ENCODE data around the gene RGS5.

The RGS5 gene

DNA sequence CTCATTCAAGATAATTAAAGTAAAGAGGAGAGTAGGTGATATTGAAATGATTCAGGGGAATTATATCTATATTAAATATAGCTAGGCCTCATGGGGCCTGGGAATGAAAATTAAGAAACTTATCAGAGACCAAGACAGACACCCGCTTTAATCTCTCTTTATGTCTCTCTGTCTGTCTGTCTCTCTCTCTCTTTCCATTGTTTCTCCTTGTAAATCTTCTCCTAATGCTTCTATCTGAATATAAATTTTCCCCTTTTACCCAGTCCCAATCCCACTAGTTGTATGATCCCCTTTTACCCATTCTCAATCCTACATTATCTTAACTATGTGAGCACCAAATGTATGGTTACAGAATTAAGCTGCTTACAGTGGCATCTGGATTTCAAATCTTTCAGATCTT lies 61.2 kb downstream of the RGS5 start:
- no peaks in the 10 kb centered on the region for H3K4me1 Mint-ChIP-seq
- ATAC-seq (no peak), DNase-seq (ENCODE audit: low spot score in 2 of 2) (no peak)
- no peak overlapping the region for H3K4me3 Mint-ChIP-seq
- no peaks in the 10 kb centered on the region for H3K9me3 Mint-ChIP-seq
- no peak overlapping the region for H3K27ac Mint-ChIP-seq
- no peaks in the 10 kb centered on the region for H3K36me3 Mint-ChIP-seq

DNA sequence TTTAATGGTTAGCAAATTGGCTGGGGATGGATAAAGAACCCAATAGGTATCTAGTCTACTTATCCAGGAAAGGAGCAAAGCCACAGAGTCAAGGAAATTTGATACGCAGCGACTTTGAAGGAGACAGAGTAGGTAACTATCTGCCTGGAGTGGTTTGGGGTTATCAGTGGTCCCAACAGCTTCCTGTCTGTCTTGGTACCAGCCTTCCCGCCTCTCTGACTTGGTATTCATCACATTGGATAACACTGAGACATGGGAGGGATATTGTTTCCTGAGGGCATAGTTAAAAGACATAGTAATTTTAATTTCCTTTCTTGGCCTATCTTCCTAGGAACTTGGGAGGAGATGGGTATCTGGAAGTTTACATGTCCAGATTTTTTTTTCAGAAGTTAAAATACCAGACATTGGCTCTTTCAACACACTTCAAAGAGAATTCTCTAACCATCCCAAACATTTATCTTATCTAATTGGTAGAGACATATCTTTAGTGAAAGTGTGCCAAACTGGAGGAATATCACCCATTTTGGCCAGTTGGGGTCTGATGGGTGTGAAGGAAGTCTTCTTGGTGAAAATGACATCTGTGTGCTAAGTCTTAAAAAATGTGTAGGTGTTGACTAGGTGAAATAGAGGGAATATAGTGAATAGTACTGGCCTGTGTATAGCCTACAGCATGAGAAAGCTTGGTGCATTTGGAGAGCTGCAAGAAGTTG lies 65.0 kb downstream of the RGS5 start:
- Mint-ChIP-seq H3K4me1 (no peaks in the 10 kb centered on the region), H3K27ac (no peak overlapping the region), H3K9me3 (no peaks in the 10 kb centered on the region), H3K36me3 (no peaks in the 10 kb centered on the region), H3K4me3 (no peak overlapping the region)
- no peak for ATAC-seq
- no peak for DNase-seq (ENCODE audit: low spot score in 2 of 2)

DNA sequence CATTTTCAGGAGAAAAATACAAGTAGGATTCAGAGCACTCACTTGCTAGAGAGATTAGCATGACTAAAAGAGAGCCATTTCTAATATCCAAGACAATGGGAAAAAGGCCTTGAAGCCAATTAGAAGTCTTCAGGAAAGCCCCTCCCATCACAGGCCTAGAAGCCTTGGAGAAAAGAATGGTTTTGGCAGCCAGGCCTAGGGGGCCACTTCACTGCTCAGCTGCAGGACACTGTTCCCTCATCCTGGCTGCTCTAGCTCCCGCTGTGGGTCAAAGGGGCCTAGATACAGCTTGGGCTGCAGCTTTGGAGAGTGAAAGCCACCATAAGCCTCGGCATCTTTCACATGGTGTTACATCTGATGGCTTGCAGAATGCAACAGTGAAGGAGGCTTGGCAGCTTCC lies 70.7 kb downstream of the RGS5 start:
- Mint-ChIP-seq H3K4me1 (no peaks in the 10 kb centered on the region), H3K27ac (no peak overlapping the region), H3K36me3 (no peaks in the 10 kb centered on the region), H3K9me3 (no peaks in the 10 kb centered on the region), H3K4me3 (no peak overlapping the region)
- no peak for ATAC-seq
- DNase-seq (ENCODE audit: low spot score in 2 of 2): no peak

DNA sequence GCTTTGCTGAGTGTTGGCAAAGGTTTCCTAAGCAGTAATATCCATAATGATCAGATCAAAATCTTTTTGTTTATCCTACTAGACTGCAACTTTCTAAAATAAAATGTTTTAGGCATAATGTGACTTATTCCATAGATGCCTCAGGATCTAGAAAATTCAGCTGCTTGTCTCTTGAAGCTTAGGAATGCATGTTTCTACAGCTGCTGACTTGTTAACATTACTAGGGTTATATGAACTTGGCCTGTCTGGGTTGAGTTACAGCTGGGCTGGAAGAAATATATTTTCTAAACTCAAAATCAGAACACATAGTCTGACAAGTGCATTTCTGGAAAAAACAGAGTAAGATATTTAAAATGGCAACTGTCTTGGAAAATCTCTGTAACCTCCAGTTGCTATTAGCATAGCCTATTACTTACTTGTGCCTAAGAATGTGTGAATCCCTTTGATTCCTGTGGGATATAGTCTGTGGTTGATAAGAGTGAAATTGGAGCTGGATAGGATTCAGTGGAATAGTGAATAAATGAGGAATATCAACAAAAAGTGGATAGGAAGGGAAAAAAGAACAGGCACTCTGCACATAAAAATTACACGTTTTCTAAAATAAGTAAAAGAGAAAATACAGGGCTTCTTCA lies 72.4 kb downstream of the RGS5 start:
- H3K27ac Mint-ChIP-seq: no peak overlapping the region
- no peak overlapping the region for H3K4me3 Mint-ChIP-seq
- H3K4me1 Mint-ChIP-seq: no peaks in the 10 kb centered on the region
- H3K36me3 Mint-ChIP-seq: no peaks in the 10 kb centered on the region
- DNase-seq (ENCODE audit: low spot score in 2 of 2): no peak
- no peaks in the 10 kb centered on the region for H3K9me3 Mint-ChIP-seq
- no peak for ATAC-seq

DNA sequence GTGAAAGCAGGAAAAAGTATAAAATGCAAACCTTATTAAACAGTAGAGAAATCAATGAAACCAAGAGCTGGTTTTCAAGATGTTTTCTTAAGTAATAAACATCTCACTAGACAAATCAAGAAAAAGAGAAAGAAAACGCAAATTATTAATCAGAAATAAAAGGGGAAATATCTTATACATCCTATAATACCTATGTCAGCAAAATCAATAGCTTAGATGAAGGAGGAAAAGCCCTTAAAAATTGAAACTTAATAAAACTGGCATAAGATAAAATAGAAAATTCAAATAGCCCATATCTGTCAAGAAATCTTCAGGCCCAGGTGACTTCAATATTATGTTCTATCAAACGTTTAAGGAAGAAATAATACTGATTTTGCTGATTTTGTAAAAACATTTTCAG lies 74.4 kb downstream of the RGS5 start:
- no peaks in the 10 kb centered on the region for H3K9me3 Mint-ChIP-seq
- no peak for DNase-seq (ENCODE audit: low spot score in 2 of 2)
- no peaks in the 10 kb centered on the region for H3K36me3 Mint-ChIP-seq
- H3K4me1 Mint-ChIP-seq: no peaks in the 10 kb centered on the region
- H3K27ac Mint-ChIP-seq: no peak overlapping the region
- ATAC-seq: no peak
- H3K4me3 Mint-ChIP-seq: no peak overlapping the region

DNA sequence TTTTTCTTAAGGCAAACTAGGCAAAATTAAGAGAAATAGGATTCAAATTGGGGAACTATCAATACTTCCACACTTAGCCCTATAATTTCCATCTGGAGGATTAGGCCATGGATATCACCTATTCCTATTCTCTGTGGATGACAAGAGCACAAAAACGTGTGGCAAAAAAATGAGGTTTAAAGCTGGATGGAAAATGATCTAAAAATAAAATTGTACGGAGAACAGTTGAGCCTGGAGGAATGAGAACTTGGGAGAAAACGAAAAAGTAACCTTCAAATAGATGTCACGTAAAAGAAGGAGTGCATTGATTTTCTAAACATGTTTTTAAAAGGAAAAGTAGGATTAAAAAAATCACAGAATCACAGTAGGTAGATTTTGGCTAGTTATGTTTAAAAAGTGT lies 77.9 kb downstream of the RGS5 start:
- H3K4me1 Mint-ChIP-seq: no peaks in the 10 kb centered on the region
- no peak overlapping the region for H3K4me3 Mint-ChIP-seq
- DNase-seq (ENCODE audit: low spot score in 2 of 2) (no peak), ATAC-seq (no peak)
- no peak overlapping the region for H3K27ac Mint-ChIP-seq
- H3K36me3 Mint-ChIP-seq: no peaks in the 10 kb centered on the region
- H3K9me3 Mint-ChIP-seq: no peaks in the 10 kb centered on the region

DNA sequence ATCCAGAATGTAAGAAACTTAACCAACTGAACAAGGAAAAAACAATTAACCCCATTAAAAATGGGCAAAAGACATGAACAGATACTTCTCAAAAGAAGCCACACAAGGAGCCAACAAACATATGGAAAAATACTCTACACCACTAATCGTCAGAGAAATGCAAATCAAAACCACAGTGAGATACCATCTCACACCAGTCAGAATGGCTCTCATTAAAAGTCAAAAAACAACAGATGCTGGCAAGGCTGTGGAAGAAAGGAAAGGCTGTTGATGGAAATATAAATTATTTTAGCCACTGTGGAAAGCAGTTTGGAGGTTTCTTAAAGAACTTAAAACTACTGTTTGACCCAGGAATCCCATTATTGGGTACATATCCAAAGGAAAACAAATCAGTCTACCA lies 82.3 kb downstream of the RGS5 start:
- no peak overlapping the region for H3K4me3 Mint-ChIP-seq
- DNase-seq (ENCODE audit: low spot score in 2 of 2) (no peak), ATAC-seq (no peak)
- no peaks in the 10 kb centered on the region for H3K36me3 Mint-ChIP-seq
- H3K4me1 Mint-ChIP-seq: no peaks in the 10 kb centered on the region
- H3K9me3 Mint-ChIP-seq: no peaks in the 10 kb centered on the region
- H3K27ac Mint-ChIP-seq: no peak overlapping the region

DNA sequence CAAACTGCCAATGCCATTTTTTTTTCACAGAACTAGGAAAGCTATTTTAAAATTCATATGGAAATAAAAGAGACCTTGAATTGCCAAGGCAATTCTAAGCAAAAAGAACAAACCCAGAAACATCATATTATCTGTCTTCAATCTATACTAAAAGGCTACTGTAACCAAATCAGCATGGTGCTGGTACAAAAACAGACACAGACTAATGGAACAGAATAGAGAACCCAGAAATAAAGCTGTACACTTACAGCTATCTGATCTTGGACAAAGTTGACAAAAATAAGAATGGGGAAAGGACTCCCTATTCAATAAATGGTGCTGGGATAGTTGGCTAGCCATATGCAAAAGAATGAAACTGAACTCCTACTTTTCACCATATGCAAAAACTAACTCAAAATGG lies 83.0 kb downstream of the RGS5 start:
- no peaks in the 10 kb centered on the region for H3K36me3 Mint-ChIP-seq
- ATAC-seq (no peak), DNase-seq (ENCODE audit: low spot score in 2 of 2) (no peak)
- no peak overlapping the region for H3K4me3 Mint-ChIP-seq
- no peaks in the 10 kb centered on the region for H3K9me3 Mint-ChIP-seq
- H3K27ac Mint-ChIP-seq: no peak overlapping the region
- H3K4me1 Mint-ChIP-seq: no peaks in the 10 kb centered on the region

DNA sequence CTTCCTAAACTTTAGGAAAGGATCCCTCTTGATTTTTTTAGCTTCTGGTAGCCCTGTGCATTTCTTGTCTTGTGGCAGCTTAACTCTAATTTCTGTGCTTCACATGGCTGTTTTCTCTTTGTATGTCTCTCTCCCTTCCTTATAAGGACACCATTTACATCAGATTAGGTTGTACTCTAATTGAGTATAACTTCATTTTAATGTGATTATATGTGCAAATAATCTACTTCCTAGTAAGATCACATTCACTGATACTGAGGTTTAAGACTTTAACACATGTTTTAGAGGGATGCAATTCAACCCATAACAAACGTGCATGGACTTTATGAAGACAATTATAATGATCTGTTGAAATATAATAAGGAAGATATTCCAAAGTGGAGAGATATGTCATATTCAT lies 86.8 kb downstream of the RGS5 start:
- no peaks in the 10 kb centered on the region for H3K9me3 Mint-ChIP-seq
- no peak overlapping the region for H3K4me3 Mint-ChIP-seq
- no peak overlapping the region for H3K27ac Mint-ChIP-seq
- ATAC-seq: no peak
- no peaks in the 10 kb centered on the region for H3K4me1 Mint-ChIP-seq
- no peaks in the 10 kb centered on the region for H3K36me3 Mint-ChIP-seq
- no peak for DNase-seq (ENCODE audit: low spot score in 2 of 2)

DNA sequence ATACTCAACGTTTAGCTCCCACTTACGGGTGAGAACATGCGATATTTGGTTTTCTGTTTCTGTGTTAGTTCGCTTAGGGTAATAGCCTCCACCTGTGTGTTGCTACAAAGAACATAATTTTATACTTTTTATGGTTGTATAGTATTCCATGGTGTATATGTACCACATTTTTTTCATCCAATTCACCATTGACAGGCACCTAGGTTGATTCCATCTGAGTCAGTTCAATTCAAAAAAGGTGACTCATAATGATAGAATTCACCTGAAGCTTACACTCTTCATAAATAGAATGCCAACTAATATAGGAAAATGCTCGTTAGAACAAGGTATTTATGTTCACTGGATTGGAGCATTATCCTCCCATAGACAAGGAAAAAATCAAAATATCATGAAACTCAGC lies 95.1 kb downstream of the RGS5 start:
- Mint-ChIP-seq H3K9me3 (no peaks in the 10 kb centered on the region), H3K4me1 (no peaks in the 10 kb centered on the region), H3K36me3 (no peaks in the 10 kb centered on the region), H3K4me3 (no peak overlapping the region), H3K27ac (no peak overlapping the region)
- ATAC-seq: no peak
- DNase-seq (ENCODE audit: low spot score in 2 of 2): no peak

DNA sequence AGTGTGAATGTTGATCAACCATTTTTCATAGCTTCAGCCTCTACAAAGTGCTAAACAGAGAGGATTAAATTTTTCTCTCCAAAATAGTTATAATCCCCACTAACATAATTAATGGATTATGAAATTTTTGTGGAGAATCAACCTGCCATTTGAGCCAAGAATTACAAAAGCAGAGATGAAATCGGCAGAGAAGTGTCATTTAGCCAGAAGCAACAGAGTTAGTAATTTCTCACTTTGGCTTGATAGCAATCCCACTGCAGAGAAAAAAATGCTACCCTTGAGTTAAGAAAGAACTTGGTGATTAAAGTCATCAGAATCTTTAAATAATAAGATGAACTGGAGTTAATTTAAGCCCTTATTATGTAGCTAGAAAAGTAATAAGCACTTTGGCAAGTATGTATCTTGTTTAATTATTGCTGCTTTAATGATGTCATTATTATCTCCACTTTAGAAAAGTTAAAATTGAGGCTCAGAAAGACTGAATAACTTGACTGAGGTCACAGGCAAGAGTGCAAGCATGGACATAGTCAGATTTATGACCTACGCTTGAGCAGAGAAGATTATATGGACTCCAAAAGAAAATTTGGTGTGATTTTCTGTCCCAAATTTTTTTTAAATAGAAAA lies 96.2 kb downstream of the RGS5 start:
- Mint-ChIP-seq H3K4me1 (no peaks in the 10 kb centered on the region), H3K27ac (no peak overlapping the region), H3K36me3 (no peaks in the 10 kb centered on the region), H3K4me3 (no peak overlapping the region), H3K9me3 (no peaks in the 10 kb centered on the region)
- ATAC-seq: no peak
- no peak for DNase-seq (ENCODE audit: low spot score in 2 of 2)

DNA sequence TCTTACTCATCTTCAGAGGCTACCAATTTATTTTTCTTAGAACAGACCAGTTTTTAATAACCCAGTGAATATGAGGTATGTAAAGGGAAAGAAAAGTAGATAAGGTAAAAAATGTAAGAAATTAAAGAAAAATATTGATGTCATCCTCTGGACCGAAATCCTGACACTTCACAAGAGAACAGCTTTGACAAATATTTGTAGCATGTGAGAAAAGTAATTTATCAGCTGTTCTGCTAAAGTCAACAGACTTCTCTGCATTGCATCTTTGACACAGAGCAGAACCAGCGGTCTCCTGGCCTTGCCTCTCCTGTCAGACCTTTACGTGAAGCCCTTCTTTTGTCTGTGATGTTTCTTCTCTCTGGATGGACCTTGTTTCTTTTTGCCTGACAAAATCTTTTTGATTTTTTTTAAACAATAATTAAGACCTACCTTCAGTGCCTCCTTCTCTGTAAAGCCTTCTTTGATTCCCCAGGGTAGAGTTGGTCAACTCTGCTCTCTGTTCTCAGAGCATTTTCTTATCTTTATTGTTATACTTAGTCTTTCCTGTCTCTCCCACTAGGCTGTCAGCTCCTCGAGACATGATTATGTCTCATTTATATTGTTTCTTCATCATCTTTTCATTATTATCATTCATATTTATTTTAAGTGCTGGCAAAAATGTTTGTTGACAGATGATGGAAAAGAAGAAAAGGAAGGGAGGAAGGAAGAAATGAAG lies 98.2 kb downstream of the RGS5 start:
- Mint-ChIP-seq H3K4me1 (no peaks in the 10 kb centered on the region), H3K9me3 (no peaks in the 10 kb centered on the region), H3K4me3 (no peak overlapping the region), H3K36me3 (no peaks in the 10 kb centered on the region), H3K27ac (no peak overlapping the region)
- DNase-seq (ENCODE audit: low spot score in 2 of 2) (no peak), ATAC-seq (no peak)

DNA sequence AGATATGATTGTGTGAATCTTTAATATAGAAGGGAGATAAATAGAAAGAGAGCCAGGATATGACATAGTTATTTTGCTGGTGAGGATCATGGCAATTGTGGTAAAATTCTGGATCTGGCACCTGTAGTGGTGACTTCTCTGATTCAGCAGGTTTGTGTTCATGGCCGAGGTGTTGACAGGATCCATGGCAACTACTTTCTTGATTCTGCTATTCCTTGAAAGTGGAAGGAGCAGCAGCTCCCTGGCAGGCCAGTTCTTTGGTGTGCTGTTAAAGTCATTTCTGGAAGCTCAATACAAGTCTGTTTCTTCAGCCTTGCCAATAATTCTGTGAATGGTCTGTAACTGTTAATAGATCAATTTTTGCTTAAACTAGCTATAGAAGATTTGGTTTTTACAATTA lies 100.1 kb downstream of the RGS5 start:
- DNase-seq (ENCODE audit: low spot score in 2 of 2): no peak
- Mint-ChIP-seq H3K36me3 (no peaks in the 10 kb centered on the region), H3K4me3 (no peak overlapping the region), H3K9me3 (no peaks in the 10 kb centered on the region), H3K4me1 (no peaks in the 10 kb centered on the region), H3K27ac (no peak overlapping the region)
- no peak for ATAC-seq

DNA sequence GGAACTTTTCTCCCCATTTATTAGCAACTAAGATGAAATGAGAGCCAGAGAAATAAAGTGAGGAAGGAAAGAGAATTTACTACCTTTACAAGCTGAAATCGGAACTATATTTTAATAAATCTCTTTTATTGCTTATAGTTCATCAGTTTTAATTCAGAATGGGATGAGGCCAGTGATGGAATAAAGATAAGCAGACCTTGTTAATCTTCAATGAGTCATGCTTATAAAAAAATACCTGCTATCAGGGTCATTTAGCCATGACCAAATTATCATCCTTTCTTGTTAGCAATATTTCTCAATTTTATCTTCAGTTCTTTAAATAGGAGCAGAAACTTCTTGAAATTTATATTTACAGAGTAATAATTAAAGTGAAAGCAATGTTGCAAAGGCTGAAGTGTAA lies 107.5 kb downstream of the RGS5 start:
- Mint-ChIP-seq H3K4me3 (no peak overlapping the region), H3K27ac (no peak overlapping the region), H3K9me3 (no peaks in the 10 kb centered on the region), H3K4me1 (no peaks in the 10 kb centered on the region), H3K36me3 (no peaks in the 10 kb centered on the region)
- DNase-seq (ENCODE audit: low spot score in 2 of 2) (no peak), ATAC-seq (no peak)

DNA sequence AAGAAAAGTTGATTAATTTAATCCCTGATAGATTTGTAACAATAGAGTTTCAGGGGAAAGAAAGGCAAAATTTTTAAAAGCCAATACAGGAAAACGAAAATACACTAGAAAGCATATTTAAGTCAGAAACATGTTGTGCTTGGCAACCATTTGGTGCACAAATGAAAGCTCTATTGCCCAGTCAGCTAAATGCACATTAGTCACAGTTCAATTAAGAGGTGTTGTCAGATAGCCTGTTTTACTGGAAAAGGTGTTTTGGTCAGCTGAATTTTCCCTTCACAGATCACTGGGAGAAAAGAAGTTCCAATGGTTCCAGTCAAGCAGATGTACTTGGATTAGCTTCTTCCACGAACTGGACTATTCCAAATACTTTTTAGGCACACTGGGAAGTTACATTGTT lies 108.1 kb downstream of the RGS5 start:
- ATAC-seq (no peak), DNase-seq (ENCODE audit: low spot score in 2 of 2) (no peak)
- no peaks in the 10 kb centered on the region for H3K4me1 Mint-ChIP-seq
- no peak overlapping the region for H3K27ac Mint-ChIP-seq
- H3K9me3 Mint-ChIP-seq: no peaks in the 10 kb centered on the region
- no peaks in the 10 kb centered on the region for H3K36me3 Mint-ChIP-seq
- H3K4me3 Mint-ChIP-seq: no peak overlapping the region

DNA sequence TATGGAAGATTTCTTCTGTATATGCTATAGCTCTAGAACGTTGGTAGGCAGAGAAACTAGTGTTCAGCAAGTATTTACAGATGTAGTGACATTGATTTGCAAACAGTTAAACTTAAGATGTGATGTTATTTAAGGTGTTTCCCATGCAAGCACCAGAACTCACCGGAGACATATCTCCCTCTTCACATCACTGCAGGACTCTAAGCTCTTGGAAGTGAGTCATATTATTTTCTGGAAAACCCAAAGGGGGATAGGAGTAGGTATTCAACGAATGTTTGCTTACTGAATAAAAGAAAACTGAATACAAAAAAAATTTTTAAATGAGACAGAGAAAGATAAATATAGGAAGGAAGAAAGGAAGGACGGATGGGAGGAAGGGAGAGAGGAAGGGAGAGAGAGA lies 108.5 kb downstream of the RGS5 start:
- ATAC-seq (no peak), DNase-seq (ENCODE audit: low spot score in 2 of 2) (no peak)
- Mint-ChIP-seq H3K4me1 (no peaks in the 10 kb centered on the region), H3K36me3 (no peaks in the 10 kb centered on the region), H3K27ac (no peak overlapping the region), H3K4me3 (no peak overlapping the region), H3K9me3 (no peaks in the 10 kb centered on the region)
